Measurements from ENCODE around the gene ZNF205. TPM values are rescaled to one million over a fixed set of nuclear protein-coding genes. Genes with fewer than 3 reads are reported as not detected.

ZNF205 gene
- total RNA-seq, 2 donors from 2014 or later, result 9.9 to 10.5 TPM

DNA sequence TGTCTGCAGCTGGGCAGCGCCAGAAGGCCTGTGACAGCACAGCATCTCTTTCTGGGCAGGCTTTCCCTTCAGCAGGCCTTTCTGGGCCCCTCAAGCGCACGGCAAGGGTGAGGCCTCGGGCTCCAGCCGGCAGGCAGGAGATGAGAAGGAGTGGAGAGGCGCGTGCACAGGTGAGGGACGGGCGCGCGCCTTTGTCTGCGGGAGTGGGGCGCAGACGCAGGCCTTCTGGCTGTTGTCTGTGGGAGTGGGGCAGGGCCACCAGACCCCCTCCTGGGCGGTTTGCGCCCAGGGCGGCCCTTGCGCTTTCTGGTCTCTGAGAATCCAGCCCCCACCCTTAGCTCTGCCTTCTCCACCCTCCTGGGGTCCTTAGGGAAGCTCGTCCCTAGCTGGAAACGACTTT, 6.5 kb downstream of the ZNF205 start:
- Histone ChIP-seq H3K27me3 (no peaks in the 10 kb centered on the region), H3K9me3 (no peaks in the 10 kb centered on the region), H3K4me3 (no peak overlapping the region), H3K9ac (ENCODE audit: low read depth in 2 of 2, low read length in 2 of 2) (no peak overlapping the region), H3K27ac (no peak overlapping the region), H3K4me1 (no peaks in the 10 kb centered on the region), H3K36me3 (no peaks in the 10 kb centered on the region)
- intact Hi-C loops (cut with DNase I), result no loop called here
- TF ChIP-seq, protein P1, sequence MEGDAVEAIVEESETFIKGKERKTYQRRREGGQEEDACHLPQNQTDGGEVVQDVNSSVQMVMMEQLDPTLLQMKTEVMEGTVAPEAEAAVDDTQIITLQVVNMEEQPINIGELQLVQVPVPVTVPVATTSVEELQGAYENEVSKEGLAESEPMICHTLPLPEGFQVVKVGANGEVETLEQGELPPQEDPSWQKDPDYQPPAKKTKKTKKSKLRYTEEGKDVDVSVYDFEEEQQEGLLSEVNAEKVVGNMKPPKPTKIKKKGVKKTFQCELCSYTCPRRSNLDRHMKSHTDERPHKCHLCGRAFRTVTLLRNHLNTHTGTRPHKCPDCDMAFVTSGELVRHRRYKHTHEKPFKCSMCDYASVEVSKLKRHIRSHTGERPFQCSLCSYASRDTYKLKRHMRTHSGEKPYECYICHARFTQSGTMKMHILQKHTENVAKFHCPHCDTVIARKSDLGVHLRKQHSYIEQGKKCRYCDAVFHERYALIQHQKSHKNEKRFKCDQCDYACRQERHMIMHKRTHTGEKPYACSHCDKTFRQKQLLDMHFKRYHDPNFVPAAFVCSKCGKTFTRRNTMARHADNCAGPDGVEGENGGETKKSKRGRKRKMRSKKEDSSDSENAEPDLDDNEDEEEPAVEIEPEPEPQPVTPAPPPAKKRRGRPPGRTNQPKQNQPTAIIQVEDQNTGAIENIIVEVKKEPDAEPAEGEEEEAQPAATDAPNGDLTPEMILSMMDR (IDR thresholded peaks at IDR 0.05), result no peak
- DNase-seq, result no peak

DNA sequence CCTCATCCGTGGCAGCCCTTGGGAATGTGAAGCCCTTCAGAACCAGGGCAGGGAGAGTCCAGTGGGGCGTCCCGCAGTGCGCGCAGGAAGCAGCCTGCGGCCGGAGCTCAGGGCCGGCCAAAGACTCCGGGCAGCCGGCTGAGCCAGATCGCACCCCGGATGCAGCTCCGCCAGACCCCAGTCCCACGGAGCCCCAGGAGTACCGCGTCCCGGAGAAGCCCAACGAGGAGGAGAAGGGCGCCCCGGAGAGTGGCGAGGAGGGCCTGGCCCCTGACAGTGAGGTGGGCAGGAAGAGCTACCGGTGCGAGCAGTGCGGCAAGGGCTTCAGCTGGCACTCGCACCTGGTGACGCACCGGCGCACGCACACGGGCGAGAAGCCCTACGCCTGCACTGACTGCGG, 6.9 kb downstream of the ZNF205 start:
- H3K4me1 ChIP-seq, result no peaks in the 10 kb centered on the region
- TF ChIP-seq, protein P1 (IDR thresholded peaks at IDR 0.05), result no peak
- no peaks in the 10 kb centered on the region for H3K27me3 ChIP-seq
- DNase-seq, result no peak
- H3K36me3 ChIP-seq, result no peaks in the 10 kb centered on the region
- H3K9ac ChIP-seq (ENCODE audit: low read depth in 2 of 2, low read length in 2 of 2), result no peak overlapping the region
- no peak overlapping the region for H3K4me3 ChIP-seq
- no peaks in the 10 kb centered on the region for H3K9me3 ChIP-seq
- intact Hi-C loops (cut with DNase I), result no loop called here
- H3K27ac ChIP-seq, result no peak overlapping the region

DNA sequence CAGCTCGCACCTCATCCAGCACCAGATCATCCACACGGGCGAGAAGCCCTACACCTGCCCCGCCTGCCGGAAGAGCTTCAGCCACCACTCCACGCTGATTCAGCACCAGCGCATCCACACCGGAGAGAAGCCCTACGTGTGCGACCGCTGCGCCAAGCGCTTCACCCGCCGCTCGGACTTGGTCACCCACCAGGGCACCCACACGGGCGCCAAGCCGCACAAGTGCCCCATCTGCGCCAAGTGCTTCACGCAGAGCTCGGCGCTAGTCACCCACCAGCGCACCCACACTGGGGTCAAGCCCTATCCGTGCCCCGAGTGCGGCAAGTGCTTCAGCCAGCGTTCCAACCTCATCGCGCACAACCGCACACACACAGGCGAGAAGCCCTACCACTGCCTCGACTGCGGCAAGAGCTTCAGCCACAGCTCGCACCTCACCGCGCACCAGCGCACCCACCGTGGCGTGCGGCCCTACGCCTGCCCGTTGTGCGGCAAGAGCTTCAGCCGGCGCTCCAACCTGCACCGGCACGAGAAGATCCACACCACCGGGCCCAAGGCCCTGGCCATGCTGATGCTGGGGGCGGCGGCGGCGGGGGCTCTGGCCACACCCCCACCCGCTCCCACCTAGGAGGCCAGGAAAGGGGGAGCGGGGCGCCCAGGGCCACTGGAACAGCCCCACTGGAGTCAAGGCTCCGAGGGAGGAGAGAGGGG, 7.5 kb downstream of the ZNF205 start:
- Histone ChIP-seq H3K4me3 (no peak overlapping the region), H3K27me3 (no peaks in the 10 kb centered on the region), H3K4me1 (peaks cover under 1% of the 10 kb centered on the region), H3K9me3 (no peaks in the 10 kb centered on the region), H3K27ac (no peak overlapping the region), H3K36me3 (no peaks in the 10 kb centered on the region), H3K9ac (ENCODE audit: low read depth in 2 of 2, low read length in 2 of 2) (no peak overlapping the region)
- TF ChIP-seq, protein P1 (IDR thresholded peaks at IDR 0.05), result no peak
- intact Hi-C loops (cut with DNase I), result no loop called here
- DNase-seq, result no peak

DNA sequence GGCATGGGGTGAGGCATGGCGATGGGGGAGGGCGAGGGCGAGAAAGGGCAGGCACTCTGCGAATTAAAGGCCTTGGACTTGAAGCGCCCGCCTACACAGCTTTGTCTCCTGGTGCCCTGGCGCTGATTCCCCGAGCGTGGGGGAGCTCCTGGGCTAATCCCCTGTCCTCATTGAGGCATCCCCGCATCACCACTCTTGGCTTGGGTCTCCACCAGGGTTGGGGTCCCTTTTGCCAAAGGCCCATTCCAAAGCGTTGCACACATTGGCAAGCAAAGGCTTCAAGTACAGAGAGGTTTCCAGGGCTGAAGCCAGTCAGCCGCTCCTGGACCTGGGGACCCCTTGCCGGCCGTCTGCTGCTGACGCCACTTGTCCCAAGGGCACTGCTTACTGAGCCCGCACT, 8.0 kb downstream of the ZNF205 start:
- Histone ChIP-seq H3K4me3 (no peak overlapping the region), H3K9me3 (no peaks in the 10 kb centered on the region), H3K27ac (no peak overlapping the region), H3K27me3 (no peaks in the 10 kb centered on the region), H3K36me3 (no peaks in the 10 kb centered on the region), H3K4me1 (peaks cover 4% of the 10 kb centered on the region), H3K9ac (ENCODE audit: low read depth in 2 of 2, low read length in 2 of 2) (no peak overlapping the region)
- no peak for DNase-seq
- TF ChIP-seq, protein P1 (IDR thresholded peaks at IDR 0.05), result no peak
- intact Hi-C loops (cut with DNase I), result no loop called here

DNA sequence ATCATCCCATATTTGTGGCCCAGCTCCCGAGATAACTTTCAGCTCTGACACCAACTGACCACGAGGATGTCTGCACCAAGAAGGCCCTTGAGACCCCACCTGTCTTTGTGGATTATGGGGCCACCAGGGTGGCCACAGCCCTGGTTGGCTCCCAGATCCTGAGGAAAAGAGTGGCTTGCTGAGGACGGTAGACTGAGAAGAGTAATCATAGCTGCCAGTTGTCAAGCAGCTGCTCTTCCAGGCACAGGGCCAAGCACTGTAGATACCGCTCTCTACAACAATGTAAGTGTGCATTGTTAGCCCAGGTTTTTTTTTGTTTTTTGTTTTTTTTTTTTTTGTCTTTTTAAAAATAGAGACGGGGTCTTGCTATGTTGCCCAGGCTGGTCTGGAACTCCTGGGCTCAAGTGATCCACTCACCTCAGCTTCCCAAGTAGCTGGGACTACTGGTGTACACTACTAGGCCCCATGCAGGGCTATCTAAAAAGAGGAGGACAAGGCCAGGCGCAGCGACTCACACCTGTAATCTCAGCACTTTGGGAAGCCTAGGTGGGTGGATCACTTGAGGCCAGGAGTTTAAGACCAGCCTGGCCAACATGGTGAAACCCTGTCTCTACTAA, 9.6 kb downstream of the ZNF205 start:
- H3K9me3 ChIP-seq, result no peaks in the 10 kb centered on the region
- H3K4me1 ChIP-seq, result peaks cover 4% of the 10 kb centered on the region
- no peaks in the 10 kb centered on the region for H3K36me3 ChIP-seq
- no peaks in the 10 kb centered on the region for H3K27me3 ChIP-seq
- H3K27ac ChIP-seq, result no peak overlapping the region
- no peak overlapping the region for H3K9ac ChIP-seq (ENCODE audit: low read depth in 2 of 2, low read length in 2 of 2)
- TF ChIP-seq, protein P1 (IDR thresholded peaks at IDR 0.05), result no peak
- no peak overlapping the region for H3K4me3 ChIP-seq
- no peak for DNase-seq
- intact Hi-C loops (cut with DNase I), result no loop called here

Data from colonic mucosa (tissue), 4 donors.